ENCODE results near the gene FGF23. TPM values are rescaled to one million over a fixed set of nuclear protein-coding genes. Genes with fewer than 3 reads are reported as not detected.
"Not testable (repeated sequence)": the region's sequence is repeated elsewhere in the genome, so short reads cannot be mapped to it uniquely, and the experiment has no call there.

FGF23 gene
- not detected in 2 replicates for total RNA-seq

GRCh38 chr12:4379405-4379804 lies at the start of gene FGF23:
Gene FGF23, minus strand, starts transcription at chr12:4379712. Its CDS starts 130 bp downstream, at chr12:4379582.
- DNase-seq (ENCODE audit: low read depth in 2 of 2), result peak; percentile 16 to 32

- no peak for DNase-seq (ENCODE audit: low read depth in 2 of 2)
These were observed 44.9 kb upstream of the FGF23 start for GRCh38 chr12:4424422-4424821.

- DNase-seq (ENCODE audit: low read depth in 2 of 2), result no peak
These were observed 44.1 kb upstream of the FGF23 start for GRCh38 chr12:4423528-4424195.

DNA sequence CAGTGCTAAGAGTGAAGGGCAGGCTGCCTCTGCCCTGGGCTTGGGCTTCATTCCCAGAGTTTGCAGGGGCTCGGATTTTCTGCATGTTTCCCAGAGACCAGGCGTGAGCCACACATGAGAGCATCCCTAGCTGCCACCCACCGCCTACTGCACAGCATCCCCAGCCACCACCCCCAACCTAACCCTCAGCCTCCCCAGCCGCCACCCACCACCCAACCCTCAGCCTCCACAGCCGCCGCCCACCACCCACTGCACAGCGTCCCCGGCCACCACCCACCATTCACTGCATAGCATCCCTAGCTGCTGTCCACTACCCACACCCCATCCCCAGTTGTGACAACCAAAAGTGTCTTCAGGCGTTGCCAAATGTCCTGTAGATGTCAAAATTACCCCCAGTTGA lies 43.5 kb upstream of the FGF23 start:
- no peak for DNase-seq (ENCODE audit: low read depth in 2 of 2)

DNA sequence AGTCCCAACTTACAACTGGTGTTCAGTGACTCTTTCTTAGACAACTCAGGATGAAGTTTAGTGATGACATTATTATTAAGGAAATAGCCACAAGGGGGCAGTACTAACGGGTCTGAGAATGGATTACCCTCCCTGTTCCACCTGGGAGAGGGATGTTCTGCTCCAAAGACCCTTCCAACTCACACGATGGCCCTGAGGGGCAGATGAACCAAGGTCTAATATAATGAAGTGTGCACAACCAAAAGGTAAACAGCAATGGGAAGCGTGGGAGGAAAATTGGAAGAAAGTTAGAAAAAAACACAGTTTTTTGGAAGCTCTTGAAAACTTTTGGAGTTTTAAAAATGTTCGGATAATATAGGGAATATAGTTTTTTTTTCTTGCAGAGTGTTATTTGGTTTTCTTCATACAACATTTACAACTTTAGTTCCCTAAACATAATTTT lies 42.1 kb upstream of the FGF23 start:
- DNase-seq (ENCODE audit: low read depth in 2 of 2), result peak; percentile 48 to 60

DNA sequence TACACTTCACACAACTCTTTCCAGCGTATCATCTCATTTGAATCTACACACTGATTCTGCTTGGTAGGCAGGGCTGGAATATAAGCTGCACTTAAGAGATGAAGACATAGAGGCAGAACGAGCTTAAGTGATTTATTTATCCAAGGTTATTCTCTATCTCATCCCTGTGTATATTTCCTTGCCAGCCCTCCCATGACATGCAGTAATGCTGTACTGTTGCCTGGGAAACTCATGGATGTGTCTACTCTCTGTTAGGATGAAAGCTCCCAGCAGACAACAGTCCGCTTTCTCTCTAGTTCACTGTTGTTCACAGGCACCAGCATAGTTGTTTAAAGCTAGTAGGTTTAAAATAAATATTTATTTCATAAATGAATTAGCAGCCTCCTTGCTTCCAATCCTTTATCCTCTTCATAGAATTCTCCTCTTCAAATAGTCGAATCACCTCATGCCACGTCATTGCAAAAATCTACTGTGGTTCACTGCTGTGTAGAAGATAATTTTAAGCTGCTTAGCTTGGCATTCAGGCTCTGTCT lies 40.7 kb upstream of the FGF23 start:
- DNase-seq (ENCODE audit: low read depth in 2 of 2), result no peak

GRCh38 chr12:4418913-4419312 lies 39.4 kb upstream of the FGF23 start:
- no peak for DNase-seq (ENCODE audit: low read depth in 2 of 2)

DNA sequence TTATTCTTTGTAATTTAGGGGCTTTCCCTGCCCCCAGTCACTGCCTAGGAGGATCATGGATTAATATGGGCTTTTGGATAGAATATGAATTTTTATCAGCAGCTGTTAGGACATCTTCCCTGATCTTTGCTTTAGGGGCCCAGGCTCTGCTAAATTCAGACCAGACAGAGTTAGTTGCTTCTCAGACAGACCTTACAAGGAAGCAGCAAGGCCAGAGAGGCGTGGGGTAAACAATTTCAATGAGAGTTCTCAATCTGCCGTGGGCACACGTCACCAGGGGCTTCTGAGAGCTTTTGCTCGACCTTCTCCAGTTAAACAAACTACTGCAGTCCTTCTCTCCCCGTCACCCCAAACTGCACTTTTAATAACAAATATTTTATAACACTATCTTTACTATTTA lies 38.4 kb upstream of the FGF23 start:
- no peak for DNase-seq (ENCODE audit: low read depth in 2 of 2)

DNA sequence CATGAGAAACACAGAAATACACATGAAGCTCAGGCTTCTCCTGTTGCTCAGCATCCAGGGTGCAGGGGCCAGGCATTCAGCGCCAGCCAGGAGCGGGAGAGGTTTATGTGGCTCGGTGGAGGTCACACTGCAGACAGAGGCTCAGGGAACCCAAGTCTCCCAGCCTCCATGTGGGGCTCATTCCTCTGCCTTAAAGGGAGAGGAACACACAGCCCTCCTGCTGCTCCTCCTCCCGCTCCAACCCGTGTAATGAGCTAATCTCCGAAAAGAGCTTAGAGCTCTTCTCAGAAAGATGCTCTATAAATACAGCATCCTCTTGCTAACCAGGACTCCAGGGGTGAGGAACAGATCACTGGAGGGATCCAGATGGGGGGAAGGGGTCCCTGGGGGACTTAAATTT lies 37.9 kb upstream of the FGF23 start:
- no peak for DNase-seq (ENCODE audit: low read depth in 2 of 2)

- DNase-seq (ENCODE audit: low read depth in 2 of 2), result no peak
These were observed 36.8 kb upstream of the FGF23 start for GRCh38 chr12:4416276-4416675.

DNA sequence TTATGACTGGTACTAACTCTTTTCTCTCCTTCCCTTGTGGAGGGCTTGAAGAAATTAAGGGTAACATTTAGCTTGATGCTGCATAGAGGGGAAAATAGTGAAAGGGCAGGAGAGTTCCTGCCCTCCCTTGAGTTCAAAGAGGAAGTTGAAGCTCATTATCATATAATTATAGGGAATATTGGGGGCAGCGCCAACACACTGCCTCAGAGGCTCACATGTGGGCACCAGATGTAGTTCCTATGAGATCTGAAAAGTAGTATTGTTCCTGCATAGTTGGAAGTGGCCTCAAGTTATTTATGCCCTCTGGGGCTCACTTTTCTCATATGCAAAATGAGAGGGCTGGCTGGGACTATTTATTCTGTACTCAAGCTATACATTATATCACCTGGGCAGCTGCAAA lies 33.0 kb upstream of the FGF23 start:
- no peak for DNase-seq (ENCODE audit: low read depth in 2 of 2)

GRCh38 chr12:4412056-4412455 lies 32.5 kb upstream of the FGF23 start:
- DNase-seq (ENCODE audit: low read depth in 2 of 2), result no peak

GRCh38 chr12:4407136-4407535 lies 27.6 kb upstream of the FGF23 start:
- DNase-seq (ENCODE audit: low read depth in 2 of 2), result no peak

- not testable (repeated sequence) for DNase-seq (ENCODE audit: low read depth in 2 of 2)
These were observed 25.5 kb upstream of the FGF23 start for GRCh38 chr12:4404877-4405637.

GRCh38 chr12:4402996-4403395 lies 23.5 kb upstream of the FGF23 start:
- no peak for DNase-seq (ENCODE audit: low read depth in 2 of 2)

GRCh38 chr12:4401117-4401516 lies 21.6 kb upstream of the FGF23 start:
- DNase-seq (ENCODE audit: low read depth in 2 of 2), result no peak

GRCh38 chr12:4395818-4396217 lies 16.3 kb upstream of the FGF23 start:
- no peak for DNase-seq (ENCODE audit: low read depth in 2 of 2)

DNA sequence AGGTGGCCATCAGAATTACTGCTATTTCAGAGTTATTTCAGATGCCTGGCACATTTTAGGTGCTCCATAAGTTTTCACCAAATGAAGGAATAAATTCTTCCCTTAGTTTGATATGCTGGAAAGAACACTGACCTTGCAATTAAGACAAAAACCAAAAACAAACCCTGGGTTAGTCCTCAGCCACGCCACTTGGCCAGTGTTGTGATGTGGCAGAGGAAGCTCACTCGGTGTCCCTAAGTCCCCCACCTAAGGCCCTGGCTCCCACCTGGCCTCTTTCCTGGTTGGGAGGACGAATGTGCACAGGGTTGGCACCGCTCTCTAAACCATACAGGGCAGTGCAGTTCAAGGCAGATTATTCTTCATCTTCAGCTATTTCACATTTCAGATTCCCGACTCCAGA lies 13.7 kb upstream of the FGF23 start:
- no peak for DNase-seq (ENCODE audit: low read depth in 2 of 2)

- DNase-seq (ENCODE audit: low read depth in 2 of 2), result peak; percentile 66 to 73
These were observed 12.8 kb upstream of the FGF23 start for GRCh38 chr12:4392223-4392742.

GRCh38 chr12:4388662-4389061 lies 9.2 kb upstream of the FGF23 start:
- no peak for DNase-seq (ENCODE audit: low read depth in 2 of 2)

DNA sequence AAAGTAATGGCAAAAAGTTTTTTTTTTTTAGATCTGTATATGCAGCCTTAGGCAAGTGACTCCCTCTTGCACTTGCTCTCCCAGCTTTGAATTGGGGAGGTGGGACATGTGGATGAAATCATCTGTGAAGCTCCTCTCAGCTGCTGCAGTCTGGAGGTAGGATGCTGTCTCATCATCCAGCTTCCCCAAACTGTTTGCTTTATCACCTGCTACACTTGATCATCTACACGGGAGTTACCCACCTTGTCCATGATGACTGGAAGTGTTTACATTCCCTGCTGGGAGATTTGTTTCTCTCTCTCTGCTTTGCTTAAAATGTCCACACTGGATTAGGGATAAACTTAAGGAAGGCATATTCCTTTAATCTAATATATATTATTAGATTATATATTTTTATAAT lies 8.5 kb upstream of the FGF23 start:
- no peak for DNase-seq (ENCODE audit: low read depth in 2 of 2)

DNA sequence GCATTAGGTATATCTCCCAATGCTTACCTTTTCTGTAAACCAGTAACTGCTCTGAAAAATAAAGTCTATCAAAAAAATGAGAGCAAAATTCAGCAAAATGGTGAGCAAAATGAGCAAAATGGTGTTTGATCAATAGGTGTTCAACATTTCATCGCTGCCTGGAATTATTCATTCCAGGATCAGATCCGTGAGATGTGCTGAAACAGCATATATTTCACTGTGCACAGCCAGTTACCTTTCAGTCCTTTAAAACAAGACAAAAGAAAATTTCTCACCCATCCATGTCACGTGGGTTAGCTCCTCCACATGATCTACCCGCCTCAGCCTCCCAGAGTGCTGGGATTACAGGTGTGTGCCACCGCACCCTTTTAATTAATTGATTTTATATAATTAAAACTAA lies 8.1 kb upstream of the FGF23 start:
- no peak for DNase-seq (ENCODE audit: low read depth in 2 of 2)

GRCh38 chr12:4386801-4387200 lies 7.3 kb upstream of the FGF23 start:
- DNase-seq (ENCODE audit: low read depth in 2 of 2), result no peak
